Measurements from ENCODE around the gene ATXN7L3.
"Not testable (repeated sequence)": the region's sequence is repeated elsewhere in the genome, so short reads cannot be mapped to it uniquely, and the experiment has no call there.

Gene ATXN7L3

GRCh38 chr17:44146375-44147346 lies 53.0 kb downstream of the ATXN7L3 start:
- no peak overlapping the region for H3K4me3 ChIP-seq
- H3K27ac ChIP-seq: no peak overlapping the region
- DNase-seq (ENCODE audit: low read depth, low spot score): no peak
- H3K9ac ChIP-seq (ENCODE audit: insufficient read length): no peak overlapping the region
- peaks cover 37% of the 10 kb centered on the region for H3K36me3 ChIP-seq (ENCODE audit: insufficient read depth, low read length)
- H3K9me3 ChIP-seq (ENCODE audit: low read depth, low read length): no peaks in the 10 kb centered on the region
- no peak for TF ChIP-seq EZH2 (IDR thresholded peaks at IDR 0.05)

GRCh38 chr17:44144966-44145739 lies 54.5 kb downstream of the ATXN7L3 start:
- Histone ChIP-seq H3K9me3 (ENCODE audit: low read depth, low read length) (no peaks in the 10 kb centered on the region), H3K36me3 (ENCODE audit: insufficient read depth, low read length) (peaks cover 37% of the 10 kb centered on the region), H3K9ac (ENCODE audit: insufficient read length) (no peak overlapping the region), H3K4me3 (no peak overlapping the region), H3K27ac (peak overlapping the region; percentile 36; the same call in 1 of the 2 replicates)
- no peak for DNase-seq (ENCODE audit: low read depth, low spot score)
- TF ChIP-seq POLR2AphosphoS5 (IDR thresholded peaks at IDR 0.05; ENCODE audit: borderline replicate concordance, low read depth, low read length) (no peak), FOXP2 (optimal IDR thresholded peaks at IDR 0.05; ENCODE audit: control extremely low read depth, extremely low read length, insufficient read depth) (no peak), EZH2 (IDR thresholded peaks at IDR 0.05) (no peak)

DNA sequence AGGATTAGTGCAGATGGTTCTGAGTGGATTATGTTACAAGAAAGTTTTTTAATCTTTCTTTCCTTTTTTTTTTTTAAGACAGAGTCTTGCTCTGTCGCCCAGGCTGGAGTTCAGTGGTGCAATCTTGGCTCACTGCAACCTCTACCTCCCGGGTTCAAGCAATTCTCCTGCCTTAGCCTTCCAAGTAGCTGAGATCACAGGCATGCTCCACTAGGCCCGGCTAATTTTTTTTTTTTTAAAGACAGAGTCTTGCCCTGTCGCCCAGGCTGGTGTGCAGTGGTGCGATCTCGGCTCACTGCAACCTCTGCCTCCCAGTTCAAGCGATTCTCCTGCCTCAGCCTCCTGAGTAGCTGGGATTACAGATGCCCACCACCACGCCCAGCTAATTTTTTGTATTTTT lies 55.8 kb downstream of the ATXN7L3 start:
- H3K9me3 ChIP-seq (ENCODE audit: low read depth, low read length); H3K27ac ChIP-seq; H3K4me3 ChIP-seq; DNase-seq (ENCODE audit: low read depth, low spot score); H3K9ac ChIP-seq (ENCODE audit: insufficient read length): not testable (repeated sequence)
- H3K36me3 ChIP-seq (ENCODE audit: insufficient read depth, low read length): peaks cover 30% of the 10 kb centered on the region

Data from SK-N-MC (cell line).